Central memory CD8-positive, alpha-beta T cell (primary cell): ENCODE results near the gene PDE4DIP.
"Not testable (repeated sequence)": the region's sequence is repeated elsewhere in the genome, so short reads cannot be mapped to it uniquely, and the experiment has no call there.

ENCODE experiments used
- ATAC-seq: fragments of 150-1000 bp; cut with Tn5 transposase; replicated peaks from 2 replicates; pipeline ENCODE4 v1.10.0; 2022; ENCODE audit warnings: mild to moderate bottlenecking, moderate FRiP score, moderate number of reproducible peaks; ENCODE audit not compliant: poor library complexity, severe bottlenecking; ENCODE audit errors: extremely low read depth
- DNase-seq, 2 donors: peaks; one replicate each; pipeline ENCODE4 v3.0.0; 2021; ENCODE audit warnings: low spot score in 2 of 2
- H3K27ac Mint-ChIP-seq: one replicate; pipeline ENCODE4 v1.8.0; 2022; ENCODE audit warnings: low read depth, mild to moderate bottlenecking, moderate library complexity, mixed read lengths
- H3K27me3 Mint-ChIP-seq: one replicate; pipeline ENCODE4 v1.8.0; 2022; ENCODE audit warnings: mixed read lengths
- H3K36me3 Mint-ChIP-seq: one replicate; pipeline ENCODE4 v1.8.0; 2022; ENCODE audit warnings: mild to moderate bottlenecking, moderate library complexity, mixed read lengths; ENCODE audit not compliant: insufficient read depth
- H3K4me1 Mint-ChIP-seq: one replicate; pipeline ENCODE4 v1.8.0; 2022; ENCODE audit warnings: mixed read lengths
- H3K4me3 Mint-ChIP-seq: one replicate; pipeline ENCODE4 v1.8.0; 2022; ENCODE audit warnings: mild to moderate bottlenecking, moderate library complexity, mixed read lengths
- H3K9me3 Mint-ChIP-seq: one replicate; pipeline ENCODE4 v1.8.0; 2022; ENCODE audit warnings: mixed read lengths

PDE4DIP gene

DNA sequence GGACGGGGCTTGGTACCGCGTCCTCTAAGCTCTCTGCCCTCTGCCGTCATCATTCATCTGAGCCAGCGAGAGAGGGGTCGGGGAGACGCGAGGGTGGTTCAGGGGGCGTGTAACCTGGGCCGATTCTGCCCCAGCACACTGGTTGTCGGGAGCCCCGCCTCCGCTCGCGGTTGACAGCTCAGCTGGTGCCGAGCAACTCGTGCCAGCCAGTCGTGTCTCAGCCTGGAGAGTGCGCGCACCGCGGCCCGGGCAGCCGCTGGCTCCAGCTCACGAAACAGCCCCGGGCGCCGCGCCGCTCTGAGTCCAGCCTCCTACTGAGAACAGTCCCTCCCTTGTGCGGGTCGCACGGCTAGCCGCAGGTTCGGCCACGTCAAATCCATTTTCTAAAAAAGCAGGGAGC lies at the start of gene PDE4DIP:
Gene PDE4DIP (plus strand): TSS at position 209 of the 400 bp plus-strand sequence. CDS start 347 bp downstream, outside the sequence.
- H3K27ac Mint-ChIP-seq, H3K9me3 Mint-ChIP-seq, H3K36me3 Mint-ChIP-seq, H3K4me1 Mint-ChIP-seq, H3K27me3 Mint-ChIP-seq: not testable (repeated sequence)
- peak within 1 kb of the TSS; percentile 56 for H3K4me3 Mint-ChIP-seq
- DNase-seq (peak; percentile 10 to 14), ATAC-seq (peak; percentile 99)

DNA sequence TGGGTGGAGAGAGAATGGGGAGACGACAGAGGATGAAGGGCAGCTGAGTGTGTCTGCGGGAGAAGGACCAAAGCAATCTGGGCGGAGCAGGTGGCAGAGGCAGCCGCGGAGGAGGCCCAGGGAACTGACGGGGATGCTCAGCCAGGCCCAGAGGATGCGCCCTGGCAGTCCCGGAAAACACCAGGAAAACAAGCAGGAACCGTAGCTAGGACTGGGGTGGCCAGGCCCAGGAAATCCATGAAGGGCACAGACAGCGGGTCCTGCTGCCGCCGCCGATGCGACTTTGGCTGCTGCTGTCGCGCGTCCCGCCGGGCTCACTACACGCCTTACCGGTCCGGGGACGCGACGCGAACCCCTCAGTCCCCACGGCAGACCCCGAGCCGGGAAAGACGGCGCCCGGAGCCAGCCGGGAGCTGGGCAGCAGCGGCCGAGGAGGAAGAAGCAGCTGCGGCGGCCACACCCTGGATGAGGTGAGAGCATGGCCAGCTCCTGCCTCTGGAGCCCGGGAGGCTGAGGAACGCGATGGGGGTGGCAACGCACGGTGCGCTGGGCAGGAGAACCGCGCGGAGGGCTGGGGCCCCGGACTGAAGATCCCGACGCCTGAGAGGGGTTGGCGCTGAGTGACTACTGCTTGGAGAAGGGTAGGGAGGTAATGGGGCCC lies 35.8 kb upstream of the PDE4DIP start:
- not testable (repeated sequence) for DNase-seq, ATAC-seq, H3K36me3 Mint-ChIP-seq, H3K27ac Mint-ChIP-seq, H3K4me1 Mint-ChIP-seq, H3K27me3 Mint-ChIP-seq, H3K4me3 Mint-ChIP-seq, H3K9me3 Mint-ChIP-seq

DNA sequence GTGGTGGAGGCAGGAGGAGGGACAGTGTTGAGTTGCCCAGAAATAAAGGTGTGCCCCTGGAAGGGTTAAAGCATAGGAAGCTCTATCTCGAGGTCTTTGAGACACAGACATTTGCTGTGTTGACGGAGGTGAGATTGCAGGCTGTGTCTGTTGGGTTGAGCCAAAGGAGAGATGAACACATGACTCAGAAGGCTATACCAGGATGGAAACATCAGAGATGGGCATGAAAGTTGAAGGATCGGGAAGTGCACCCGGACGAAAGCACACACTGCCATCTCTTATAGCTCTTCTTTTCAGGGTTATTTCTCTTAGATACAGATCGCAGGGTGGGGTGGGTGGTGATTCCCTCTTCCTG lies 35.3 kb upstream of the PDE4DIP start:
- H3K27me3 Mint-ChIP-seq, H3K27ac Mint-ChIP-seq, H3K4me1 Mint-ChIP-seq, ATAC-seq, H3K4me3 Mint-ChIP-seq, H3K9me3 Mint-ChIP-seq, DNase-seq, H3K36me3 Mint-ChIP-seq: not testable (repeated sequence)

DNA sequence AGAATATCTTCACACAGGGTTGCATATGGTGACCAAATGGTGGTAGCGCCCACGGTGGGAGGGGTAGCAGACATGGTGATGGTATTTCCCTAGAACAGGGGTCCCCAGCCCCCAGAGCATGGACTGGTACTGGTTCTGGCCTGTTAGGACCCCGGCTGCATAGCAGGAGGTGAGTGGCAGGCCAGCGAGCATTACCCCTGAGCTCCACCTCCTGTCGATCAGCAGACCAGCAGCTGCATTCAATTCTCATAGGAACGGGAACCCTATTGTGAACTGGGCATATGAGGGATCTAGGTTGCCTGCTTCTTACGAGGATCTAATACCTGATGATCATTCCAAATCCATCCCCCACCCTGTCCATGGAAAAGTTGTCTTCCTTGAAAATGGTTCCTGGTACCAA lies 22.0 kb upstream of the PDE4DIP start:
- not testable (repeated sequence) for H3K9me3 Mint-ChIP-seq, H3K4me3 Mint-ChIP-seq

DNA sequence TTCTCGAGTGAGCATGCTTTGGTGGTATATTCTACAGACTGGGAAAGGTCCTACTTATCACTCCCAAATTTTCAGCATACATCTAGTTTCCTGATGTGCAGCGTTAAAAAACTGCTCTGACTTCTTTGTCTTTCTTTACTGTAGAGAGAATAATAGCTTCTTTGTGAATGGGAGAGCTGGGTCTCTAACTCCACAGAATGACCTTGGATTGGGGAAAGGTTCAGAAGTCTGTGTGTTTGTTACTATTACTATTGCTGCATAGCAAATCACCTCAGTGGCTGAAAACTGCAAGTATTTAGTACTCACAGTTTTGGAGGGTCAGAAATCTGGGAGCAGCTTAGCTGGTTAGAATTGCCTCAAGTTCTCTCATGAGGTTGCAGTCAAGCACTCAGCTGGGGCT lies 20.4 kb upstream of the PDE4DIP start:
- not testable (repeated sequence) for H3K27me3 Mint-ChIP-seq, DNase-seq, H3K4me1 Mint-ChIP-seq, H3K4me3 Mint-ChIP-seq, H3K36me3 Mint-ChIP-seq, H3K9me3 Mint-ChIP-seq, ATAC-seq, H3K27ac Mint-ChIP-seq

More for the DNA sequence above, 22.0 kb upstream of the PDE4DIP start:
- ATAC-seq, DNase-seq, H3K4me1 Mint-ChIP-seq, H3K36me3 Mint-ChIP-seq, H3K27me3 Mint-ChIP-seq, H3K27ac Mint-ChIP-seq: not testable (repeated sequence)

DNA sequence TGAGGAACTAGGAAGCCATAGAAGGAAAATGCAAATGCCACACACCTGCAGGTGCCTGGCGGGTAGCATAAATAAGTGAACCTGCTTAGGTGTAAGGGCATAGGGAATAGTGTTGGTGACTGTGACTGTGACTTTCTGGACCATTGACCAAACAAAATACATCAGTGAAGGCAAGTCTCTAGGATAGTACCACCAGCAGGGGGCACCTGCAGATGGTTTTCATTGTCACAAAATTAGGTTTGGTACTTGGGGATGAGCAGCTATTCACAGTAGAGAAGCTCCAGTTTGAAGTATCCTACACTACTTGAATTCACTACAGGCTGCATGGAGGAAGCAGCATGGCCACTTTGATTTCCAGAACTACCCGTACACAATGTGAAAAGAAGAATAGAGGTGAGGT lies 19.2 kb upstream of the PDE4DIP start:
- not testable (repeated sequence) for H3K27ac Mint-ChIP-seq, H3K27me3 Mint-ChIP-seq
- ATAC-seq, result peak; percentile 80

DNA sequence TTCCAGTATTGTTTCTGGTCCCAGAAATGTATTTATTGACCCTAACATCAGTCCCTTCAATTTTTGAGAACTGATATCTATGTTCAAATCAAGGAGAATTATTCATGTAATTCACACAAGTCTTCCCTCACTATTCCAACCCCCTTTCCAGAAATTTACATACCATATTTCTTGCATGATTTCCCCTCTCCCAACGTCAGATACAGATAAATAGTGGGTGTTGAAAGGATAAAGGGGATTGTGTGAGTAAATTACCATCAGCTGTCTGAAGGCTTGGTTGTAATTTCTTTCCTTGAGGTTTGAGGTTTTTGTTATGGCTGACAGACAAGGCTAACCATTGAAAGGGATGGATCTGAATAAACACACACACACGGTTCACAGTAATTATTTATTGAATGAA lies 15.7 kb upstream of the PDE4DIP start:
- not testable (repeated sequence) for H3K4me3 Mint-ChIP-seq, H3K4me1 Mint-ChIP-seq, H3K27ac Mint-ChIP-seq, ATAC-seq, H3K36me3 Mint-ChIP-seq, DNase-seq, H3K9me3 Mint-ChIP-seq, H3K27me3 Mint-ChIP-seq

More for the DNA sequence above, 19.2 kb upstream of the PDE4DIP start:
- H3K36me3 Mint-ChIP-seq, H3K4me1 Mint-ChIP-seq, DNase-seq, H3K9me3 Mint-ChIP-seq, H3K4me3 Mint-ChIP-seq: not testable (repeated sequence)

DNA sequence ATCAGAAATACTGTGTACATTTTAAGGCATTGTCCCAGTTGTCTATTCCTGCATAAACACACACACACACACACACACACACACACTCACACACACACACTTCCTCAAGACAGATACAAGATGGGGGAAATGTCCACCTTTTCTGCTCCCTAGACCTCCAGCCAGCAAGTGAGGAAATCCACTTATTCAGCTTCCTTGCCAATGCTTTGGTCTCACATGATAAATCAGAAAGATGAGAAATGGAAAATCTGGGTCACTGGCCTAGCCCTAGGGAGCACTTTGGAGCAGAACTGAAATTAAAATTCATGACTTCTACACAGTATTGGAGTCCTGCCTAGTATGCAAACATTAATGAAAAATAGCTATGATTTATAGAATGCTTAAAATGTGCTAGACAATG lies 15.3 kb upstream of the PDE4DIP start:
- not testable (repeated sequence) for H3K36me3 Mint-ChIP-seq, H3K27ac Mint-ChIP-seq, DNase-seq, H3K9me3 Mint-ChIP-seq, H3K27me3 Mint-ChIP-seq, ATAC-seq, H3K4me3 Mint-ChIP-seq, H3K4me1 Mint-ChIP-seq

DNA sequence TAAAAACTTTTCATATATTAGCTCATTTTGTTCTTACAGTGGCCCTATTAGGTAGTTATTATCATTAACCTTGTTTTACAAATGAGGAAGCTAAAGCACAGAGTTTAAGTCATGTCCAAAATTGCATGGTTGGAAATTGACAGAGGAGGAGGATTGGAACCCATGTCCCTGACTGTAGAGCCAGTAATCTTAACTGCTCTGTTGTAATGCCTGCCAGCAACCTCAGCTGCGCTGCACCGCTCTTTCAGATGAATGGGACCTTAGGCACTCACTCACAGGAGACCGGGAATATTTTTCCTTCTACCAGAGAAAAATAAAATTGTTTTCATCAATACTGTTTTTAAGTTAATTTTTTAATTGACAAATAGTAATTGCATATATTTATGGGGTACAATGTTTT lies 14.9 kb upstream of the PDE4DIP start:
- not testable (repeated sequence) for H3K27ac Mint-ChIP-seq, H3K36me3 Mint-ChIP-seq, H3K4me3 Mint-ChIP-seq, H3K27me3 Mint-ChIP-seq, H3K9me3 Mint-ChIP-seq, DNase-seq, ATAC-seq, H3K4me1 Mint-ChIP-seq

DNA sequence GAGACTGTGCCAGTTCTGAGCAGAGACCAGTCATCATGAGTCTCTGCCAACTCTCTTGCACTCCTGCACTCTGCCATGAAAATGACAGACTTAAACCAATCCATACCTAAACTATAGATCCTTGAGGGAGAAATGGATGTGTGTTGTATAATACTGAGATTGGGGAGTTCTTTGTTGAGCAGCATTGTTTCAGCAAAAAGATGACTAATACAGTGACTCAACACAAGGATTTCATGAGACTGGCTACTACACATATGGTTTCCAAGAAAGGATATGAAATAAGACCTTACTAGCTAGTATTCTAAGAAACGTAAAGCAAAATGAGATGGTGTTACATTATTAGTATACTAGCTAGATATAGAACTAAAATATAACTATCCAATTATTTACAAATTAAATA lies 3.0 kb upstream of the PDE4DIP start:
- not testable (repeated sequence) for ATAC-seq, H3K36me3 Mint-ChIP-seq, H3K9me3 Mint-ChIP-seq, H3K4me3 Mint-ChIP-seq, H3K27me3 Mint-ChIP-seq, H3K4me1 Mint-ChIP-seq, DNase-seq, H3K27ac Mint-ChIP-seq

DNA sequence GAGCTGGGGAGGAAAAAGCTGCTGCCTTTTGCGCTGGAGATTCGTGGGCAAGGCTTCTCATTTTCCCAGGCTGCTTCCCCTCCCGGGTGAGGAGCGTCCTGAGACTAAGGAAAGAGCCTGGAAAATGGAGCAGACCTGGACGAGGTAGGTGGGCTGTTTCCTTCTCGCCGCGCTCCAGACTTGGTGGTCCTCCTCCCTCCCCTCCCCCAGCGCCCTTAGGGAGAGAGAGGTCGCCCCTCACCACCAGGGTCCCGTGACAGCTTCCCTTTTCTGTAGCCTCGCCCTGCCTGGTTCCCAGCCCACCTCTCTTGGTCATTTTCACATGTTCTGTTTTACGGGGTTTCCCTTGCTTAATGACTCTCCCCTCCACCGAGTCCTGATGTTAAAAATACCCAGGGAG lies 423 bp downstream of the PDE4DIP start:
- not testable (repeated sequence) for H3K9me3 Mint-ChIP-seq, DNase-seq, H3K4me3 Mint-ChIP-seq, H3K36me3 Mint-ChIP-seq, H3K27ac Mint-ChIP-seq, H3K4me1 Mint-ChIP-seq, H3K27me3 Mint-ChIP-seq
- ATAC-seq, result peak; percentile 3

DNA sequence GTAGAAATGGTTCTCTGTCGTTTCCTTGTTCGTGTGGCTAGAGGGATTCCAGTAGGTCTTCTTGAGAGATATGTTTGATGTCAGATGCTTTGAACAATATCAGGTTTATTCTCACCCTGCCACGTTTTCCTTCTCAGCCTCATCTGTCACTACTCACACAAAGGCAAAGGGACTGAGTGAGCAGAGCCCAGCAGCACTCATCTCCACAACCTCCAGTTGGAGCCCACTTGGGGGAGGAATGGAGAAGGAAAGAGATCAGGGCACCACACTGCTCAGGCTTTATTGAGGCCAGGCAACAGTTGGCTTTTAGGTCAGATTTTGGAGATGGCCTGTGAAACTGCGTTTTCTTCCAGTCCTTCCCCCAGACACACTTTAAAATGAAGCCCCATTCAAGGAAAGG lies 840 bp downstream of the PDE4DIP start:
- not testable (repeated sequence) for H3K4me1 Mint-ChIP-seq, DNase-seq, H3K4me3 Mint-ChIP-seq, H3K9me3 Mint-ChIP-seq, H3K36me3 Mint-ChIP-seq, H3K27ac Mint-ChIP-seq, H3K27me3 Mint-ChIP-seq, ATAC-seq

DNA sequence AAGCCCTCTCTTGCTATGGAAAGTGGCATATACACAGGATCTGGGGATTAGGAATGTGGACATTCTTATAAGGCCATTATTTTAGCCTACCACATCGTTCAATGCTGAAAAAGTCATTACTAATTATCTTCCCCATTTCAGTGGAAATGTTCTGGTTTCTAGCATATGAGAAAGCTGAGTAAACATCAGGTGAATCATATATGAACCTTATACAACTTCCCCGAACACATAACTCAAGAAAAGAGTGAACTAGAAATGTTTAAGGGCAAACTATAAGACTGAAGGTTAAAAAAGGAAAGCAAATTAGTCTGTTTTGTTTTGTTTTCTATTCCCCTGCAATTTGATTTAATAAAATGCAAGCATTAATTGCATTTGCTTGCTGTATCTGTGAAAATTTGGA lies 6.1 kb downstream of the PDE4DIP start:
- ATAC-seq, H3K27ac Mint-ChIP-seq, H3K9me3 Mint-ChIP-seq, H3K36me3 Mint-ChIP-seq, H3K4me3 Mint-ChIP-seq, H3K27me3 Mint-ChIP-seq, H3K4me1 Mint-ChIP-seq, DNase-seq: not testable (repeated sequence)

DNA sequence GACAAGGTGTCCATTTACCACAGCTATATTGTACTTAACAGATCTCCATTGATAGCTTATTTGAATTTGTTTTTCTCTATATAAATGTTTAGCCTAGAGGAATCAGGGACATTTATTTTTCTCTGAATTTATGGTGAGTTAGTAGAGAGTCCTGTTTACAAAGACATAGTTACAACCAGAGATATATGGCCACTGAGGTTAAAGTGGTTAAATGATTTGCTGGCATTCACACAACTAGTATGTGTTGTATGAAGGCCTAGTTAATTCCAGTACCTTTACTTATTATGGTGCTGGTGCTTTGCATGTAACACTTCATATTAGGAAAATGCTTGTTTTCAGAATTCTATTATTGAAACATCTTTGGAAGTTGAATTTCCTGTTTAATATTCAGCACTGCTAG lies 6.6 kb downstream of the PDE4DIP start:
- H3K27ac Mint-ChIP-seq, H3K4me3 Mint-ChIP-seq, H3K4me1 Mint-ChIP-seq, H3K9me3 Mint-ChIP-seq, H3K27me3 Mint-ChIP-seq, ATAC-seq, H3K36me3 Mint-ChIP-seq, DNase-seq: not testable (repeated sequence)
